KMS-11 (cell line): ENCODE measurements around the gene TNK2.

ENCODE experiments used
- H2AFZ ChIP-seq: fragments of 200-600 bp; sonication (generic); 2 replicates; pipeline ENCODE4 v1.6.1; 2016; ENCODE audit warnings: antibody characterized with exemption, mixed run types, low read depth
- H3K27ac ChIP-seq: fragments of 200-600 bp; sonication (generic); 2 replicates; pipeline ENCODE4 v1.6.1; 2016; ENCODE audit warnings: mild to moderate bottlenecking, mixed run types
- H3K27me3 ChIP-seq: fragments of 200-600 bp; sonication (generic); 2 replicates; pipeline ENCODE4 v1.6.1; 2017; ENCODE audit warnings: mild to moderate bottlenecking, low read depth, mixed run types, moderate library complexity; ENCODE audit not compliant: insufficient read depth
- H3K36me3 ChIP-seq: fragments of 200-600 bp; sonication (generic); 2 replicates; pipeline ENCODE4 v1.6.1; 2017; ENCODE audit warnings: mild to moderate bottlenecking, mixed run types; ENCODE audit not compliant: insufficient read depth
- H3K4me1 ChIP-seq: fragments of 200-600 bp; sonication (generic); 2 replicates; pipeline ENCODE4 v1.6.1; 2016; ENCODE audit warnings: mild to moderate bottlenecking, low read depth, mixed run types; ENCODE audit not compliant: poor library complexity, severe bottlenecking
- H3K4me2 ChIP-seq: fragments of 200-600 bp; sonication (generic); 2 replicates; pipeline ENCODE4 v1.7.0; 2016; ENCODE audit warnings: mild to moderate bottlenecking, mixed run types
- H3K4me3 ChIP-seq: fragments of 200-600 bp; sonication (generic); IDR thresholded peaks from 2 replicates; pipeline ENCODE4 v1.6.1; 2017; ENCODE audit warnings: low read depth, low read length, mixed read lengths; ENCODE audit not compliant: insufficient read depth
- H3K79me2 ChIP-seq: fragments of 200-600 bp; sonication (generic); 2 replicates; pipeline ENCODE4 v1.6.1; 2016; ENCODE audit warnings: low read depth, mixed run types; ENCODE audit not compliant: insufficient read depth
- H3K9ac ChIP-seq: fragments of 200-600 bp; sonication (generic); 2 replicates; pipeline ENCODE4 v1.6.1; 2016; ENCODE audit warnings: mild to moderate bottlenecking, mixed run types
- H4K20me1 ChIP-seq: fragments of 200-600 bp; sonication (generic); 2 replicates; pipeline ENCODE4 v1.6.1; 2016; ENCODE audit warnings: mild to moderate bottlenecking, mixed run types; ENCODE audit not compliant: insufficient read depth
- TF ChIP-seq, protein P1 (sequence below): fragments of 200-600 bp; sonication (generic); conservative IDR thresholded peaks from 2 replicates; pipeline ENCODE4 v1.6.1; 2017; ENCODE audit warnings: low read depth, mild to moderate bottlenecking, antibody characterized with exemption, low read length, moderate library complexity, mixed read lengths

TNK2 gene

GRCh38 chr3:195855471-195856409 is 52.6 kb downstream of the TNK2 start:
- Histone ChIP-seq H3K4me1 (peaks cover 12% of the 10 kb centered on the region), H3K27me3 (no peaks in the 10 kb centered on the region), H3K36me3 (no peaks in the 10 kb centered on the region), H3K79me2 (no peaks in the 10 kb centered on the region), H3K4me3 (no peak overlapping the region), H3K9ac (no peak overlapping the region), H3K4me2 (no peak overlapping the region), H3K27ac (no peak overlapping the region), H4K20me1 (no peaks in the 10 kb centered on the region), H2AFZ (no peak overlapping the region)
- TF ChIP-seq, protein P1, sequence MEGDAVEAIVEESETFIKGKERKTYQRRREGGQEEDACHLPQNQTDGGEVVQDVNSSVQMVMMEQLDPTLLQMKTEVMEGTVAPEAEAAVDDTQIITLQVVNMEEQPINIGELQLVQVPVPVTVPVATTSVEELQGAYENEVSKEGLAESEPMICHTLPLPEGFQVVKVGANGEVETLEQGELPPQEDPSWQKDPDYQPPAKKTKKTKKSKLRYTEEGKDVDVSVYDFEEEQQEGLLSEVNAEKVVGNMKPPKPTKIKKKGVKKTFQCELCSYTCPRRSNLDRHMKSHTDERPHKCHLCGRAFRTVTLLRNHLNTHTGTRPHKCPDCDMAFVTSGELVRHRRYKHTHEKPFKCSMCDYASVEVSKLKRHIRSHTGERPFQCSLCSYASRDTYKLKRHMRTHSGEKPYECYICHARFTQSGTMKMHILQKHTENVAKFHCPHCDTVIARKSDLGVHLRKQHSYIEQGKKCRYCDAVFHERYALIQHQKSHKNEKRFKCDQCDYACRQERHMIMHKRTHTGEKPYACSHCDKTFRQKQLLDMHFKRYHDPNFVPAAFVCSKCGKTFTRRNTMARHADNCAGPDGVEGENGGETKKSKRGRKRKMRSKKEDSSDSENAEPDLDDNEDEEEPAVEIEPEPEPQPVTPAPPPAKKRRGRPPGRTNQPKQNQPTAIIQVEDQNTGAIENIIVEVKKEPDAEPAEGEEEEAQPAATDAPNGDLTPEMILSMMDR, result no peak

- no peaks in the 10 kb centered on the region for H3K36me3 ChIP-seq
- H3K4me2 ChIP-seq, result no peak overlapping the region
- H4K20me1 ChIP-seq, result no peaks in the 10 kb centered on the region
- no peaks in the 10 kb centered on the region for H3K27me3 ChIP-seq
- TF ChIP-seq, protein P1, result no peak
- H3K79me2 ChIP-seq, result no peaks in the 10 kb centered on the region
- H3K27ac ChIP-seq, result no peak overlapping the region
- no peak overlapping the region for H3K9ac ChIP-seq
- no peak overlapping the region for H3K4me3 ChIP-seq
- no peak overlapping the region for H2AFZ ChIP-seq
- peaks cover 11% of the 10 kb centered on the region for H3K4me1 ChIP-seq
These were observed 53.6 kb downstream of the TNK2 start for GRCh38 chr3:195854628-195855294.

- peaks cover 3% of the 10 kb centered on the region for H3K4me1 ChIP-seq
- no peaks in the 10 kb centered on the region for H3K36me3 ChIP-seq
- H4K20me1 ChIP-seq, result no peaks in the 10 kb centered on the region
- H3K79me2 ChIP-seq, result no peaks in the 10 kb centered on the region
- H3K9ac ChIP-seq, result no peak overlapping the region
- no peak overlapping the region for H3K27ac ChIP-seq
- H2AFZ ChIP-seq, result no peak overlapping the region
- TF ChIP-seq, protein P1, result no peak
- no peaks in the 10 kb centered on the region for H3K27me3 ChIP-seq
- H3K4me2 ChIP-seq, result no peak overlapping the region
- H3K4me3 ChIP-seq, result no peak overlapping the region
These were observed 54.4 kb downstream of the TNK2 start for GRCh38 chr3:195853996-195854395.

- H3K4me2 ChIP-seq, result no peak overlapping the region
- H3K27ac ChIP-seq, result no peak overlapping the region
- no peaks in the 10 kb centered on the region for H4K20me1 ChIP-seq
- no peaks in the 10 kb centered on the region for H3K36me3 ChIP-seq
- H3K9ac ChIP-seq, result no peak overlapping the region
- H3K79me2 ChIP-seq, result no peaks in the 10 kb centered on the region
- no peak overlapping the region for H2AFZ ChIP-seq
- H3K27me3 ChIP-seq, result no peaks in the 10 kb centered on the region
- TF ChIP-seq, protein P1, result no peak
- H3K4me3 ChIP-seq, result no peak overlapping the region
- no peaks in the 10 kb centered on the region for H3K4me1 ChIP-seq
These were observed 55.3 kb downstream of the TNK2 start for GRCh38 chr3:195853036-195853435.
